ENCODE data around the gene B4GALT3. TPM values are rescaled to one million over a fixed set of nuclear protein-coding genes. Genes with fewer than 3 reads are reported as not detected.
A peak's percentile ranks its signal among the peaks of the same experiment; 100 is the strongest.

Gene B4GALT3
- total and polyA plus RNA-seq, 9 of the 15 experiments (the other 6 are each of a cell fraction or from before 2014, with no cell fraction given) = 31.2 to 103 (median 46.1) TPM

DNA sequence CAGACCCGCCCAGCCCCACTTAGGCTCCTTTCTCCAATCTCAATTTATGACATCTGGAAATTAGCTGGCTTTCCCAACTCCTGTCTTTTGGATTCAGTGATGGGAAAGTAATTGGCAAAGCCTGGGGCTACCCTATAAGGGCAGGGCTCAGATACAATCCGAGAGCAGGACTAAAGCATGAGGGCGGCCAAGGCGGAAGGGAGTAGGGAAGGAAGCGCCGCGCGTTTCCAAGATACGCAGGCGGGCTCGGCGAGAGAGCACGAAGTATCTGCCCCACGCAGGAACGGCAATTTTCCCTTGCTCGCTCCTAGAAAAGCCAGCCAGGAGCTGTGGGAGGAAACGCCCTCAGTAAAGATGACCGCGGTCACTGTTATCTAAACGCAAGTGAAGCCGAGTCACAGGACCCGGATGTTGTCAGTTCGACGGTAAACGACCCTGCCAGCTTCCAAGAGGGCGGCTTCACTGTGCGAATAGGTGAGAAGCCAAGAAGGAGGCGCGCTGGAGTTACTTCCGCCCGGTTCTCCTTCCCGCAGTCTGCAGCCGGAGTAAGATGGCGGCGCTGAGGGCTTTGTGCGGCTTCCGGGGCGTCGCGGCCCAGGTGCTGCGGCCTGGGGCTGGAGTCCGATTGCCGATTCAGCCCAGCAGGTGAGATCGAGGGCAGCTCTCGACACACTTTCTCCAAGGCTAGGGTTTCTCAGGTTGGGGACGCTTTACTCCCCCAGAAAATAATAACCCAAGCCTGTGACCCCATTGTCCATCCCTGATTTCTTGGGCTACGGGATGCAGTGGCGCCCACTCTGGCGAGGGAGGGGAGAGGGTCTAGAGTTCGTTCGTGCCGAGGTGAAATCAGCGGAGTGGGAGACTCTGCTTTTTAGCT lies 24.8 kb upstream of the B4GALT3 start, which contains the start of gene NDUFS2 (continued):
- TF ChIP-seq, protein P1, sequence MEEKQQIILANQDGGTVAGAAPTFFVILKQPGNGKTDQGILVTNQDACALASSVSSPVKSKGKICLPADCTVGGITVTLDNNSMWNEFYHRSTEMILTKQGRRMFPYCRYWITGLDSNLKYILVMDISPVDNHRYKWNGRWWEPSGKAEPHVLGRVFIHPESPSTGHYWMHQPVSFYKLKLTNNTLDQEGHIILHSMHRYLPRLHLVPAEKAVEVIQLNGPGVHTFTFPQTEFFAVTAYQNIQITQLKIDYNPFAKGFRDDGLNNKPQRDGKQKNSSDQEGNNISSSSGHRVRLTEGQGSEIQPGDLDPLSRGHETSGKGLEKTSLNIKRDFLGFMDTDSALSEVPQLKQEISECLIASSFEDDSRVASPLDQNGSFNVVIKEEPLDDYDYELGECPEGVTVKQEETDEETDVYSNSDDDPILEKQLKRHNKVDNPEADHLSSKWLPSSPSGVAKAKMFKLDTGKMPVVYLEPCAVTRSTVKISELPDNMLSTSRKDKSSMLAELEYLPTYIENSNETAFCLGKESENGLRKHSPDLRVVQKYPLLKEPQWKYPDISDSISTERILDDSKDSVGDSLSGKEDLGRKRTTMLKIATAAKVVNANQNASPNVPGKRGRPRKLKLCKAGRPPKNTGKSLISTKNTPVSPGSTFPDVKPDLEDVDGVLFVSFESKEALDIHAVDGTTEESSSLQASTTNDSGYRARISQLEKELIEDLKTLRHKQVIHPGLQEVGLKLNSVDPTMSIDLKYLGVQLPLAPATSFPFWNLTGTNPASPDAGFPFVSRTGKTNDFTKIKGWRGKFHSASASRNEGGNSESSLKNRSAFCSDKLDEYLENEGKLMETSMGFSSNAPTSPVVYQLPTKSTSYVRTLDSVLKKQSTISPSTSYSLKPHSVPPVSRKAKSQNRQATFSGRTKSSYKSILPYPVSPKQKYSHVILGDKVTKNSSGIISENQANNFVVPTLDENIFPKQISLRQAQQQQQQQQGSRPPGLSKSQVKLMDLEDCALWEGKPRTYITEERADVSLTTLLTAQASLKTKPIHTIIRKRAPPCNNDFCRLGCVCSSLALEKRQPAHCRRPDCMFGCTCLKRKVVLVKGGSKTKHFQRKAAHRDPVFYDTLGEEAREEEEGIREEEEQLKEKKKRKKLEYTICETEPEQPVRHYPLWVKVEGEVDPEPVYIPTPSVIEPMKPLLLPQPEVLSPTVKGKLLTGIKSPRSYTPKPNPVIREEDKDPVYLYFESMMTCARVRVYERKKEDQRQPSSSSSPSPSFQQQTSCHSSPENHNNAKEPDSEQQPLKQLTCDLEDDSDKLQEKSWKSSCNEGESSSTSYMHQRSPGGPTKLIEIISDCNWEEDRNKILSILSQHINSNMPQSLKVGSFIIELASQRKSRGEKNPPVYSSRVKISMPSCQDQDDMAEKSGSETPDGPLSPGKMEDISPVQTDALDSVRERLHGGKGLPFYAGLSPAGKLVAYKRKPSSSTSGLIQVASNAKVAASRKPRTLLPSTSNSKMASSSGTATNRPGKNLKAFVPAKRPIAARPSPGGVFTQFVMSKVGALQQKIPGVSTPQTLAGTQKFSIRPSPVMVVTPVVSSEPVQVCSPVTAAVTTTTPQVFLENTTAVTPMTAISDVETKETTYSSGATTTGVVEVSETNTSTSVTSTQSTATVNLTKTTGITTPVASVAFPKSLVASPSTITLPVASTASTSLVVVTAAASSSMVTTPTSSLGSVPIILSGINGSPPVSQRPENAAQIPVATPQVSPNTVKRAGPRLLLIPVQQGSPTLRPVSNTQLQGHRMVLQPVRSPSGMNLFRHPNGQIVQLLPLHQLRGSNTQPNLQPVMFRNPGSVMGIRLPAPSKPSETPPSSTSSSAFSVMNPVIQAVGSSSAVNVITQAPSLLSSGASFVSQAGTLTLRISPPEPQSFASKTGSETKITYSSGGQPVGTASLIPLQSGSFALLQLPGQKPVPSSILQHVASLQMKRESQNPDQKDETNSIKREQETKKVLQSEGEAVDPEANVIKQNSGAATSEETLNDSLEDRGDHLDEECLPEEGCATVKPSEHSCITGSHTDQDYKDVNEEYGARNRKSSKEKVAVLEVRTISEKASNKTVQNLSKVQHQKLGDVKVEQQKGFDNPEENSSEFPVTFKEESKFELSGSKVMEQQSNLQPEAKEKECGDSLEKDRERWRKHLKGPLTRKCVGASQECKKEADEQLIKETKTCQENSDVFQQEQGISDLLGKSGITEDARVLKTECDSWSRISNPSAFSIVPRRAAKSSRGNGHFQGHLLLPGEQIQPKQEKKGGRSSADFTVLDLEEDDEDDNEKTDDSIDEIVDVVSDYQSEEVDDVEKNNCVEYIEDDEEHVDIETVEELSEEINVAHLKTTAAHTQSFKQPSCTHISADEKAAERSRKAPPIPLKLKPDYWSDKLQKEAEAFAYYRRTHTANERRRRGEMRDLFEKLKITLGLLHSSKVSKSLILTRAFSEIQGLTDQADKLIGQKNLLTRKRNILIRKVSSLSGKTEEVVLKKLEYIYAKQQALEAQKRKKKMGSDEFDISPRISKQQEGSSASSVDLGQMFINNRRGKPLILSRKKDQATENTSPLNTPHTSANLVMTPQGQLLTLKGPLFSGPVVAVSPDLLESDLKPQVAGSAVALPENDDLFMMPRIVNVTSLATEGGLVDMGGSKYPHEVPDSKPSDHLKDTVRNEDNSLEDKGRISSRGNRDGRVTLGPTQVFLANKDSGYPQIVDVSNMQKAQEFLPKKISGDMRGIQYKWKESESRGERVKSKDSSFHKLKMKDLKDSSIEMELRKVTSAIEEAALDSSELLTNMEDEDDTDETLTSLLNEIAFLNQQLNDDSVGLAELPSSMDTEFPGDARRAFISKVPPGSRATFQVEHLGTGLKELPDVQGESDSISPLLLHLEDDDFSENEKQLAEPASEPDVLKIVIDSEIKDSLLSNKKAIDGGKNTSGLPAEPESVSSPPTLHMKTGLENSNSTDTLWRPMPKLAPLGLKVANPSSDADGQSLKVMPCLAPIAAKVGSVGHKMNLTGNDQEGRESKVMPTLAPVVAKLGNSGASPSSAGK (IDR thresholded peaks at IDR 0.05) = no peak; the same call in 1 of the 2 replicates
- TF ChIP-seq ZFP36 (IDR thresholded peaks at IDR 0.05; ENCODE audit: low read depth, low read length, partially characterized antibody) (no peak), HDGF (IDR thresholded peaks at IDR 0.05) (no peak), ZFP1 (CRISPR knock-in tag; IDR thresholded peaks at IDR 0.05) (no peak), SRSF3 (IDR thresholded peaks at IDR 0.05; ENCODE audit: insufficient read depth, low read length) (no peak), ZNF133 (CRISPR knock-in tag; IDR thresholded peaks at IDR 0.05) (no peak), SMAD2 (IDR thresholded peaks at IDR 0.05; ENCODE audit: low read depth, low read length) (no peak), SMARCB1 (IDR thresholded peaks at IDR 0.05; ENCODE audit: insufficient read length, low read depth) (no peak), NR2C2 (CRISPR knock-in tag; IDR thresholded peaks at IDR 0.05) (peak; percentile 93), NR2C2 (tag; IDR thresholded peaks at IDR 0.05) (peak; percentile 99), MCM7 (IDR thresholded peaks at IDR 0.05) (no peak), TAF1 (IDR thresholded peaks at IDR 0.05; ENCODE audit: control insufficient read depth, extremely low read depth, insufficient read depth, low read length, severe bottlenecking) (peak; percentile 99)
- TF ChIP-seq, protein P2, sequence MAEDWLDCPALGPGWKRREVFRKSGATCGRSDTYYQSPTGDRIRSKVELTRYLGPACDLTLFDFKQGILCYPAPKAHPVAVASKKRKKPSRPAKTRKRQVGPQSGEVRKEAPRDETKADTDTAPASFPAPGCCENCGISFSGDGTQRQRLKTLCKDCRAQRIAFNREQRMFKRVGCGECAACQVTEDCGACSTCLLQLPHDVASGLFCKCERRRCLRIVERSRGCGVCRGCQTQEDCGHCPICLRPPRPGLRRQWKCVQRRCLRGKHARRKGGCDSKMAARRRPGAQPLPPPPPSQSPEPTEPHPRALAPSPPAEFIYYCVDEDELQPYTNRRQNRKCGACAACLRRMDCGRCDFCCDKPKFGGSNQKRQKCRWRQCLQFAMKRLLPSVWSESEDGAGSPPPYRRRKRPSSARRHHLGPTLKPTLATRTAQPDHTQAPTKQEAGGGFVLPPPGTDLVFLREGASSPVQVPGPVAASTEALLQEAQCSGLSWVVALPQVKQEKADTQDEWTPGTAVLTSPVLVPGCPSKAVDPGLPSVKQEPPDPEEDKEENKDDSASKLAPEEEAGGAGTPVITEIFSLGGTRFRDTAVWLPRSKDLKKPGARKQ (CRISPR knock-in tag; IDR thresholded peaks at IDR 0.05) = no peak
- TF ChIP-seq, protein P3, sequence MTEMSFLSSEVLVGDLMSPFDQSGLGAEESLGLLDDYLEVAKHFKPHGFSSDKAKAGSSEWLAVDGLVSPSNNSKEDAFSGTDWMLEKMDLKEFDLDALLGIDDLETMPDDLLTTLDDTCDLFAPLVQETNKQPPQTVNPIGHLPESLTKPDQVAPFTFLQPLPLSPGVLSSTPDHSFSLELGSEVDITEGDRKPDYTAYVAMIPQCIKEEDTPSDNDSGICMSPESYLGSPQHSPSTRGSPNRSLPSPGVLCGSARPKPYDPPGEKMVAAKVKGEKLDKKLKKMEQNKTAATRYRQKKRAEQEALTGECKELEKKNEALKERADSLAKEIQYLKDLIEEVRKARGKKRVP (CRISPR knock-in tag; IDR thresholded peaks at IDR 0.05) = no peak; the same call in 1 of the 2 replicates

All from K562 (cell line).